K562 (cell line): ENCODE measurements around the gene EPHA2. TPM values are rescaled to one million over a fixed set of nuclear protein-coding genes. Genes with fewer than 3 reads are reported as not detected.
A peak's percentile ranks its signal among the peaks of the same experiment; 100 is the strongest.

Experiments
- ARID2 ChIP-seq: fragments of 450-650 bp; IDR thresholded peaks from 2 replicates; pipeline ENCODE4 v1.6.1; 2017; ENCODE audit warnings: antibody characterized with exemption, mild to moderate bottlenecking
- BDP1 ChIP-seq: IDR thresholded peaks from 3 replicates; pipeline ENCODE4 v1.6.1; 2011; ENCODE audit not compliant: insufficient read length, insufficient read depth
- GTF2E2 ChIP-seq: fragments of 200-800 bp; sonication (Bioruptor generic); IDR thresholded peaks from 2 replicates; pipeline ENCODE4 v1.6.1; 2016; ENCODE audit warnings: missing genetic modification characterization, missing compliant biosample characterization
- HDAC2 ChIP-seq: fragments of 450-650 bp; IDR thresholded peaks from 2 replicates; pipeline ENCODE4 v1.6.1; 2016; ENCODE audit warnings: mild to moderate bottlenecking
- KAT7 ChIP-seq: sonication (generic); formaldehyde crosslinking; IDR thresholded peaks from 2 replicates; pipeline ENCODE4 v1.8.0; 2022; ENCODE audit warnings: missing genetic modification reagents, mild to moderate bottlenecking, borderline replicate concordance
- KDM1A ChIP-seq, 2 experiments: fragments of 450-650 bp; IDR thresholded peaks; 2 replicates each; pipeline ENCODE4 v1.6.1; 2016; ENCODE audit warnings: mild to moderate bottlenecking in 2 of 2
- MTA3 ChIP-seq: fragments of 450-650 bp; formaldehyde crosslinking; IDR thresholded peaks from 2 replicates; pipeline ENCODE4 v1.6.1; 2017; ENCODE audit warnings: mild to moderate bottlenecking, borderline replicate concordance
- NCOR1 ChIP-seq: fragments of 450-650 bp; IDR thresholded peaks from 2 replicates; pipeline ENCODE4 v1.6.1; 2016; ENCODE audit warnings: mild to moderate bottlenecking, moderate library complexity
- NFE2 ChIP-seq: IDR thresholded peaks from 2 replicates; pipeline ENCODE4 v1.6.1; 2014; ENCODE audit warnings: antibody characterized with exemption, low read depth
- ZNF41 ChIP-seq: fragments of 250-450 bp; sonication (Bioruptor Pico); conservative IDR thresholded peaks from 2 replicates; pipeline ENCODE4 v1.4.0; 2020; ENCODE audit warnings: mild to moderate bottlenecking
- ZNF584 ChIP-seq: fragments of 200-800 bp; sonication (Bioruptor generic); IDR thresholded peaks from 2 replicates; pipeline ENCODE4 v1.6.1; 2016; ENCODE audit warnings: low read depth, mild to moderate bottlenecking, missing genetic modification characterization, missing compliant biosample characterization
- ZNF79 ChIP-seq: fragments of 250-450 bp; sonication (Bioruptor Pico); IDR thresholded peaks from 2 replicates; pipeline ENCODE4 v1.4.0; 2020; ENCODE audit warnings: low read depth, mild to moderate bottlenecking, moderate library complexity
- polyA plus RNA-seq, 8 experiments: library from polyadenylated mRNA; depleted of rRNA in 4 of 8; stranded (reverse) in 5 of 8; unstranded in 3 of 8; fragments of >200 nt; fragmentation: Nextera tagmentation in 2 of 8; fragmentation: Illumina TruSeq in 1 of 8; extraction: Ambion mirVana in 2 of 8; extraction: Trizol in 1 of 8; gene quantifications; 2 replicates each; pipeline versions ENCODE4 v1.2.1 to v1.2.3, GENCODE V29; 2011 to 2014; ENCODE audit warnings: inconsistent platforms in 1 of 8, missing spikeins in 1 of 8
- total RNA-seq, 7 experiments: library from RNA; depleted of rRNA in 6 of 7; stranded (reverse); fragments of >200 nt in 6 of 7; fragmentation: Illumina TruSeq in 2 of 7; extraction: Trizol in 2 of 7; gene quantifications; 2 replicates each; pipeline versions ENCODE4 v1.2.1 to v1.2.3, GENCODE V29; 2011 to 2021; ENCODE audit warnings: low replicate concordance in 1 of 7
- TF ChIP-seq, protein P1 (sequence below): sonication (generic); formaldehyde crosslinking; IDR thresholded peaks from 2 replicates; pipeline ENCODE4 v1.8.1; 2023; ENCODE audit warnings: mild to moderate bottlenecking, missing genetic modification reagents
- TF ChIP-seq, protein P2 (sequence below), 3 experiments: fragments of 200-800 bp in 1 of 3; sonication (Bioruptor generic) in 1 of 3; sonication (generic) in 1 of 3; formaldehyde crosslinking in 1 of 3; IDR thresholded peaks; 2 replicates each; pipeline versions ENCODE4 v1.6.1 to v1.8.0; 2016 to 2022; ENCODE audit warnings: mild to moderate bottlenecking in 2 of 3, missing compliant biosample characterization in 2 of 3, missing genetic modification characterization in 2 of 3, missing genetic modification reagents in 1 of 3
- TF ChIP-seq, protein P3 (sequence below): fragments of 450-650 bp; IDR thresholded peaks from 2 replicates; pipeline ENCODE4 v1.6.1; 2018; ENCODE audit not compliant: partially characterized antibody
- TF ChIP-seq, protein P4 (sequence below): sonication (generic); formaldehyde crosslinking; IDR thresholded peaks from 2 replicates; pipeline ENCODE4 v1.8.1; 2023; ENCODE audit warnings: mild to moderate bottlenecking, missing genetic modification reagents

Gene EPHA2
- total and polyA plus RNA-seq, 9 of the 15 experiments (the other 6 are each of a cell fraction or from before 2014, with no cell fraction given), result 0.04 to 0.40 (median 0.07) TPM; not detected in 4

DNA sequence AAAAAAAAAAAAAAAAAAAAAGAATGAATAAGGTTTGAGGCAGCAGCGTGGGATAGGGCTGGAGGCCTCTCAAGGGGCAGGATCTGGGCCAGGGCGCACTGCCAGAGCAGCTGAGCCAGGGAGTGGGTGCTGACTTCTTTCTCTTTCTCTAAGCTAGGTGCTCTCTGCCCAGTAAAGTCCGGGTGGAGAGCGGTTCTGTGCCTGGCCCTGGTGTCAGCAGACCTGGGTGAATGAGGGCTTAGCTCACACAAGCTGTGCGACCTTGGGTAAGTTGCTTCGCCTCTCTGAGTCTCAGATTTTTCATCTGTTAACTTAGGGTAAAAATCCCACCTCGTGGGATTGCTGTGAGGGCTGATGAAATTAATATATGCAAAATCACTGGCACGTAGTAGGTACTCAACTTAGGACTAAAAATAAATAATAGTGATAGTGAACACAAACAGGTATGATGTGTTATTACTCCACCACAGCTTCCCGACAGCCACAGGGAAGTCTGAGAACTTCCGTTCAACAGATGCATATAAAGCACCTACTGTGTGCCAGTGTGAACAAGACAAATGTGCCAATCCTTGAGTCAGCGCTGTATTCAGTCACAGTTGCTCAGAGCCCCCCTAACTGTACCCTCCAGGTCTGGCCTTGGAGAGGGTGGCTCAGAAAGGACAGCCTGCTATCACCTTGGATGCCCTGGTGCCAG lies 80.4 kb downstream of the EPHA2 start (continued):
- TF ChIP-seq ZNF41 (no peak), ARID2 (no peak), ZNF584 (no peak), MTA3 (no peak), NCOR1 (no peak), ZNF79 (CRISPR knock-in tag) (no peak), KDM1A (IDR thresholded peaks at IDR 0.05) (peak; percentile 48 to 64; a peak in 3 of 4 replicates), KAT7 (CRISPR knock-in tag) (no peak), BDP1 (no peak), NFE2 (no peak), GTF2E2 (tag) (no peak), HDAC2 (0 out of 2 replicates have a peak, but pooled peaks have one; percentile 7)
- TF ChIP-seq, protein P1, sequence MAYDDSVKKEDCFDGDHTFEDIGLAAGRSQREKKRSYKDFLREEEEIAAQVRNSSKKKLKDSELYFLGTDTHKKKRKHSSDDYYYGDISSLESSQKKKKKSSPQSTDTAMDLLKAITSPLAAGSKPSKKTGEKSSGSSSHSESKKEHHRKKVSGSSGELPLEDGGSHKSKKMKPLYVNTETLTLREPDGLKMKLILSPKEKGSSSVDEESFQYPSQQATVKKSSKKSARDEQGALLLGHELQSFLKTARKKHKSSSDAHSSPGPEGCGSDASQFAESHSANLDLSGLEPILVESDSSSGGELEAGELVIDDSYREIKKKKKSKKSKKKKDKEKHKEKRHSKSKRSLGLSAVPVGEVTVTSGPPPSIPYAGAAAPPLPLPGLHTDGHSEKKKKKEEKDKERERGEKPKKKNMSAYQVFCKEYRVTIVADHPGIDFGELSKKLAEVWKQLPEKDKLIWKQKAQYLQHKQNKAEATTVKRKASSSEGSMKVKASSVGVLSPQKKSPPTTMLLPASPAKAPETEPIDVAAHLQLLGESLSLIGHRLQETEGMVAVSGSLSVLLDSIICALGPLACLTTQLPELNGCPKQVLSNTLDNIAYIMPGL (CRISPR knock-in tag), result no peak
- TF ChIP-seq, protein P2, sequence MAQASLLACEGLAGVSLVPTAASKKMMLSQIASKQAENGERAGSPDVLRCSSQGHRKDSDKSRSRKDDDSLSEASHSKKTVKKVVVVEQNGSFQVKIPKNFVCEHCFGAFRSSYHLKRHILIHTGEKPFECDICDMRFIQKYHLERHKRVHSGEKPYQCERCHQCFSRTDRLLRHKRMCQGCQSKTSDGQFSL (CRISPR knock-in tag; IDR thresholded peaks at IDR 0.05), result no peak
- TF ChIP-seq, protein P2 (tag; IDR thresholded peaks at IDR 0.05), result no peak
- TF ChIP-seq, protein P3, sequence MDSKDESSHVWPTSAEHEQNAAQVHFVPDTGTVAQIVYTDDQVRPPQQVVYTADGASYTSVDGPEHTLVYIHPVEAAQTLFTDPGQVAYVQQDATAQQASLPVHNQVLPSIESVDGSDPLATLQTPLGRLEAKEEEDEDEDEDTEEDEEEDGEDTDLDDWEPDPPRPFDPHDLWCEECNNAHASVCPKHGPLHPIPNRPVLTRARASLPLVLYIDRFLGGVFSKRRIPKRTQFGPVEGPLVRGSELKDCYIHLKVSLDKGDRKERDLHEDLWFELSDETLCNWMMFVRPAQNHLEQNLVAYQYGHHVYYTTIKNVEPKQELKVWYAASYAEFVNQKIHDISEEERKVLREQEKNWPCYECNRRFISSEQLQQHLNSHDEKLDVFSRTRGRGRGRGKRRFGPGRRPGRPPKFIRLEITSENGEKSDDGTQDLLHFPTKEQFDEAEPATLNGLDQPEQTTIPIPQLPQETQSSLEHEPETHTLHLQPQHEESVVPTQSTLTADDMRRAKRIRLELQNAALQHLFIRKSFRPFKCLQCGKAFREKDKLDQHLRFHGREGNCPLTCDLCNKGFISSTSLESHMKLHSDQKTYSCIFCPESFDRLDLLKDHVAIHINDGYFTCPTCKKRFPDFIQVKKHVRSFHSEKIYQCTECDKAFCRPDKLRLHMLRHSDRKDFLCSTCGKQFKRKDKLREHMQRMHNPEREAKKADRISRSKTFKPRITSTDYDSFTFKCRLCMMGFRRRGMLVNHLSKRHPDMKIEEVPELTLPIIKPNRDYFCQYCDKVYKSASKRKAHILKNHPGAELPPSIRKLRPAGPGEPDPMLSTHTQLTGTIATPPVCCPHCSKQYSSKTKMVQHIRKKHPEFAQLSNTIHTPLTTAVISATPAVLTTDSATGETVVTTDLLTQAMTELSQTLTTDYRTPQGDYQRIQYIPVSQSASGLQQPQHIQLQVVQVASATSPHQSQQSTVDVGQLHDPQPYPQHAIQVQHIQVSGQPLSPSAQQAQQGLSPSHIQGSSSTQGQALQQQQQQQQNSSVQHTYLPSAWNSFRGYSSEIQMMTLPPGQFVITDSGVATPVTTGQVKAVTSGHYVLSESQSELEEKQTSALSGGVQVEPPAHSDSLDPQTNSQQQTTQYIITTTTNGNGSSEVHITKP, result no peak
- TF ChIP-seq, protein P4, sequence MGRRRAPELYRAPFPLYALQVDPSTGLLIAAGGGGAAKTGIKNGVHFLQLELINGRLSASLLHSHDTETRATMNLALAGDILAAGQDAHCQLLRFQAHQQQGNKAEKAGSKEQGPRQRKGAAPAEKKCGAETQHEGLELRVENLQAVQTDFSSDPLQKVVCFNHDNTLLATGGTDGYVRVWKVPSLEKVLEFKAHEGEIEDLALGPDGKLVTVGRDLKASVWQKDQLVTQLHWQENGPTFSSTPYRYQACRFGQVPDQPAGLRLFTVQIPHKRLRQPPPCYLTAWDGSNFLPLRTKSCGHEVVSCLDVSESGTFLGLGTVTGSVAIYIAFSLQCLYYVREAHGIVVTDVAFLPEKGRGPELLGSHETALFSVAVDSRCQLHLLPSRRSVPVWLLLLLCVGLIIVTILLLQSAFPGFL (CRISPR knock-in tag), result 0 out of 2 replicates have a peak, but pooled peaks have one; percentile 38
